HG03342 (cell line): ENCODE data around the gene EFCAB11.
"Not testable (repeated sequence)": the region's sequence is repeated elsewhere in the genome, so short reads cannot be mapped to it uniquely, and the experiment has no call there.

ENCODE experiments used
- ATAC-seq: cut with Tn5 transposase; IDR thresholded peaks from one replicate; pipeline ENCODE4 v1.9.1; 2021; ENCODE audit warnings: mild to moderate bottlenecking, moderate library complexity; ENCODE audit not compliant: unreplicated experiment

EFCAB11 gene

DNA sequence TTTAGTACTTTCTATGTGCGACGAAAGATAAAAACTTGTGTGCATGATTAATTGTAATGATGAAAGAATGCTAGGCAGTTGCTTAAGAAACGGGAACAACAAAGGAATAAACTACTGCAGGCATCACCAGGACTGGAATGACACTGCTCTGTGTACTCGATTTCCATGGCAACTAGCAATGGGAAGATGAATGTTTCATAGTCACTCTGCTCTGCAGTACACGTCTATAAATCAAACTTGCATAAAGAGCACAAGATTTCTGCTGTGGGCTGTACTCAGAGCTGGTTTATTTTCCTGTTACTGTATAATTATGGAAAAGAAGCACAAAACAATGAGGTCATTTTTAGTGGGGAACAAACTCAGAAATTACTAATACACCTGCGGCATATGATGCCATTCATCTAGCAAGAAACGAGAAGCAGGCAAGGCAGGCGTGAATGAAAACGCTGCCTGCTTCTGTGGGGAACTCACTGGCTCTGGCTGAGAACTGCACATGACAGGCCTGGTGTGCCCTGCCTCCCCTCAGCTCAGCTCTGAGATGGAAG lies 41.8 kb downstream of the EFCAB11 start:
- no peak for ATAC-seq

GRCh38 chr14:89912221-89912620 lies 42.3 kb downstream of the EFCAB11 start:
- no peak for ATAC-seq

DNA sequence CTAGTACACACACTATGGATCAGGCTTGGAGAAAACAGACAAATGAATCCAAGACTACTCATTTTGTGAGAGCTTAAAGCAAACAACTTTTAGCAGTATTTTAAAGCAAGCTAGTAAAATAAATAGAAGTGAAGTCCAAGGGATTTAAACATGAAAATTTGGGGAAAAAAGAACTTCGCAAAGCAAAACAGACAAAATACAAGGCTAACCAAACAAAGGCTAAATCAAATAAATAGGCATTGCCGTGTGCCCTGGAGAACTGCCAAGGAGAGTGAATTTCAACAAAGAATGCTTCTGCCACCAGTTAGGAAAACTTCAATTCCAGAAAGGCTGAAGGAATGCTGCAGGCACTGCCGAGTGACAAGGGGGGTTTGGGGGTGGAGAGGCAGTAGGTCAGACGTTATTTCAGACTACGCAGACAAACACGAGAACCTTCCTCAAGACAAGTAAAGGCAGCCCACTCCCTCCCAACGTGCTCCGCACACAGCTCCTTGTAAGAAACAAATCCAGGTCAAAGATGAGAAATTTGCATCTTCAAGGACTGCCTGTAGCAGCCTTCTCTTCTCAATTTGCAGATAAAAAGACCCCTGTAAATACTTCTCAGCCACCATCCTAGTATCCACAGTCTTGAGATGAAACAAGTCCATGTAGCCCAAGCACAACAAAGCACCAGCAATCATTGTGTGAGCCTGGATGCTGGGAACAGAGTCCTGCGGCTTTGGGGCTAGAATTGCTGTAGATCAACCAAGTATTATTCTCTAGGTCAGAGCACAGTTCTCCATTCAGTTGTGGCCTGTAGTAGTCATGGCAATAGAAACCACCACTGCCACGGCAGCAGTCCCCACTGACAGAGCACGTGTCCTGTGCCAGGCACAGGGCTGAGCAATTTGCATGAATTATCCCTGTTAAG lies 43.3 kb downstream of the EFCAB11 start:
- no peak for ATAC-seq

GRCh38 chr14:89910691-89911009 lies 43.9 kb downstream of the EFCAB11 start:
- ATAC-seq: no peak

GRCh38 chr14:89909586-89909985 lies 44.9 kb downstream of the EFCAB11 start:
- ATAC-seq: no peak

DNA sequence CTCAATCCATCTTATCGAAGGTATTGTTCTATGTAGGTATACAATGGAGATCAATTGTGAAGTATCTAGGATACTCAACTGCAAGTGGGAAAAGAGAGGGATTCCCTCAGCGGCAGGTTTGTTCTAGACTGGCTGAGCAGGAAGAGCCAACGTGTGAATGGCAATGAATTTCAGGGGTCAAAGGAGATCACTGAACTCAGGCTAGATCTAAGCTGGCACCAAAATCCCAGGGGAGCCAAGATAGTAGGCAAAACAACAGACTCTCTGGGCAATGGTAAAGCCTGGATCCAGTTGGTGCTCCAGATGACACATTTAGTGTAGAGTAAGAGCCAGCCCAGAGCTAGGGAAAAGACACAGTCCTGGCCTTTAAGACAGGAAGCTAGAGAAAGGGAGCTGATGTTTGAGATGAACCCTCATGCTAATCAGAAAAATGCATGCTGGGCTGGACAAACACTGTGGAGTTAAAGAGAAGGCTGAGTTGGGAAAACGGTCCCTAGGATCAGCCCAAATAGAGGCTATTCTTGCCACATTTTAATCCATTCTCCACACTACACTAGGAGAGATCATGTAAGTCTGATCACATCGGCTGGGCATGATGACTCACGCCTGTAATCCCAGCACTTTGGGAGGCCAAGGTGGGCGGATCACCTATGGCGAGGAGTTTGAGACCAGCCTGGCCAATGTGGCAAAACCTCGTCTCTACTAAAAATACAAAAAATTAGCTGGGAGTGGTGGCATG lies 45.6 kb downstream of the EFCAB11 start:
- ATAC-seq: no peak

DNA sequence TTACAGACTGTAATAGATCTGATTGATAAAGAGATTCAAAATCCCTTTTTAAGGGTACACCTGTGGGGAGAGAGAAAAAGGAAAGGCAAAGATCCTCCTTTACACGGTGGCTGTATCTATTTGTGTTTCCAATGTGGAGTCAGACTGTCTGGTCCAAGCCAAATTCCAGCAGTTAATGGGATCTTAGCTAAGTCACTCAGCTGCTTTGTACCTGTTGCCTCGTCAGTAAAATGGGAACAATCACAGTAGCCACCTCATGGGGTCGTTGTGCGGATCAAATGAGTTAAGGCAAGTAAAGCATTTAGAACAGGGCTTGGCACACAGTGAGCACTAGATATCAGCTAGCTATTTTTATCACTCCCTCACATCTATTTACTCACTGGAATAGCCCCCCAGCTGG lies 46.9 kb downstream of the EFCAB11 start:
- ATAC-seq: no peak

- no peak for ATAC-seq
These were observed 48.5 kb downstream of the EFCAB11 start for GRCh38 chr14:89906000-89906399.

GRCh38 chr14:89903340-89903952 lies 51.1 kb downstream of the EFCAB11 start:
- no peak for ATAC-seq

DNA sequence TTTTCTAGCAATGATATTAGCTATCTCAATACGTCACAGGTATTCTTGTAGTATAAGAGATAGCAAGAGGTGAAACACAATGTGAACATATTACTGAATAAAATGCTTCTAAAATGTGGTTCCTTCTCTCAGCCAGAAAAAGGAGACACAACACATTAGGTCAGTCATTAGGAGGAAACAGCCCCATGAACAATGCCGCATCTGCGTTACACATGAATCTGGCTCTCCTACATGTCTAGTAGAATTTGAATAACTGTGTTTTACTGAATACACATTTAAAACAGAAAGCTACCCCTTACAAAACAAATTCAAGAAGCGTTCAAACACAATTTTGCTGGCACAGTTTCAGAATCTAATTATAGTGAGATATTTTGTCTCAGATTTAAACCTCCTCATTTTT lies 51.6 kb downstream of the EFCAB11 start:
- no peak for ATAC-seq

DNA sequence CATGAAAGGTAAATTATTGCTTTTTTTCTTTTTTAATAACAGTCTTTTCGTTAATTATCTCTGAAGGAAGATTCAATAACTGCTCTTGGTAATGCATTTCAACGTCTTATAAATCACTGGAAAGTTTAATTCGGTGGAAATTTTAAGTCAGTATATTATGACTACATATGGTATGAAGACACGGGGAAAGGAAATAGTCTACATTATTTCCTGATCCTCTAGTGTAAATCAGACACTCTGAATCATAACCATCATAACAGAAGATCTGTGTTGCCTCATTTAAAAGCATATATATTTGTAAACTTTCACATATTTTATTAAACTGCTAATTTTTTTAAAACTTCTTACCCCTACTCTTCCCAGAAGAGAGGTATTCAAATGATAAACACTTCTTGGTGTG lies 53.7 kb downstream of the EFCAB11 start:
- no peak for ATAC-seq

GRCh38 chr14:89899917-89900663 lies 54.4 kb downstream of the EFCAB11 start:
- no peak for ATAC-seq

DNA sequence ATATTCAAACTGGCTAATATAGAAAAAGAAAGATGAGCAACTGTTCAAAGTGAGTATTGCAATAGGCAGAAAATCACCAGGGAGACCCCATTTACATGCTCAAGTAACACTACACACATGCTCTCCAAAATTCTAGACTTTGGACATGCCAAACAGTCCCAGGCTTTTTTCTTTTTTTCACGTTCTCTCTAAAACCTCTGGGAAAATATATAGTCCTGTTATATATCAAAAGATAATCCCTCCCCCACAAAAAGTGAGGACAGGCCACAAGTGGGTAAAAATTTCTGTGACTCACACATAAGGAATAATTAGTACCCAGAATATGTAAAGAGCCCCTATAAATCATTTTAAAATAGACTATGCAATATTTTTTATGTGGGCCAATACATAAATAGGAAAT lies 55.2 kb downstream of the EFCAB11 start:
- no peak for ATAC-seq

- ATAC-seq: not testable (repeated sequence)
These were observed 61.1 kb downstream of the EFCAB11 start for GRCh38 chr14:89893388-89893787.

DNA sequence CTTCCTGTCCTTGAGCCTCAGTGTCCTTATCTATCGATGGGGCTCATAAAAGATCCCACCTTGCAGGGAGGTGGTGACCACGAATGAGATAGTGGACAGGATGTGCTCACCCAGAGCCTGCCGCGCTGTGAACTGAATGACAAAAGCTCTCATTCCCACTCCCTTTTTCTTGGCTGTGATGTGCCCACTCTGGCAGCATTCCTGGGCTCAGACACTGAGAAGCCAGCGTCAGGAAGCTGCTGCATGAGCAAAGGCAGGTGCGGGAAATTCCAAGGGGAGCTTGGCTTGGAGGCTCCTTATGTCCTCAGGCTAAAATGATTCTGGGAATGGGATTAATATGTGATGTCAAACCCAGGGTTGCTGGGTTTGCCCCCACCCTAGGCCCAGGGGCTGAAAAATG lies 61.6 kb downstream of the EFCAB11 start:
- ATAC-seq: no peak

DNA sequence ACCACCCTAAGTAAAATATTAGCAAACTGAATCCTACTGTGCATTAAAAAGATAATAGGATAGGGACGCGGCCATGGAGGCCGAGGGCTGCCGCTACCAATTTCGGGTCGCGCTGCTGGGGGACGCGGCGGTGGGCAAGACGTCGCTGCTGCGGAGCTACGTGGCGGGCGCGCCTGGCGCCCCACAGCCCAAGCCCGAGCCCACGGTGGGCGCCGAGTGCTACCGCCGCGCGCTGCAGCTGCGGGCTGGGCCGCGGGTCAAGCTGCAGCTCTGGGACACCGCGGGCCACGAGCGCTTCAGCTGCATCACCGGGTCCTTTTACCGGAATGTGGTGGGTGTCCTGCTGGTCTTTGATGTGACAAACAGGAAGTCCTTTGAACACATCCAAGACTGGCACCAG lies 62.8 kb downstream of the EFCAB11 start:
- ATAC-seq: not testable (repeated sequence)

DNA sequence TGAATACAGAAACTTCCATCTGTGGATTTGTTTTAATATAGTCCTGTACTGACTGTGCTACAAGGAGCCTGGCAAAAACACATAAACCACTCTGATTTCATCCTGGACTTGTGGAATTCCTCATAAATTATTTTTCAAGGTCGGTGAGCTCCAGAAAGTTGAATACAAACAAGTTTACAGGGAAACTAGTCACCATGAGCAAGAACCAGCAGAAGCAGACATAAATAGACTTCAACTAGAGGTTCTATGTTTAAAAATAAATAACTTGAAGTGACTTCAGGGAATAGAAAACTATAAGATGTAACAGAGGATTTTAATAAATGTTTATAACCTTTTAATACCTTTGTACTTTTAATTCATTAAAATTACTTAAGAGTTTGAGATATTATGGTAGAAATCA lies 63.5 kb downstream of the EFCAB11 start:
- no peak for ATAC-seq

DNA sequence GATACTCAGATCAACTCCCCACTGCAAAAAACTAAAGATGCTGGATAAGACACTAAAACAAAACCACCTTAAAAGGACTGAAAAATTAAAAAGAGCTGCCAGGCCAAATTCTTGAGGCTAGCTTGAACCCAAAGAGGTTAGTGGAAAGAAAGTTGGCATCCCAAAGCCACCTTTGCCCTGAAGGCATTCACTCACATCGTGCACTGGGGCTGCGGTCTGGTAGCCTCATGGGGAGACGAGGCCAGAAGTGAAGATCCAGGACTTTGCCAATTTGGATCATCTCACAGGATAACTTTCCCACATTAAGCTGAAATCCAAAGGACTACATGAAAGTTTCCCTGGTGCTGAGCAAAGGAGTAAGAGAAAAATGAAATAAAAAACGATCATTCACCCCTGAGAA lies 63.9 kb downstream of the EFCAB11 start:
- ATAC-seq: no peak

DNA sequence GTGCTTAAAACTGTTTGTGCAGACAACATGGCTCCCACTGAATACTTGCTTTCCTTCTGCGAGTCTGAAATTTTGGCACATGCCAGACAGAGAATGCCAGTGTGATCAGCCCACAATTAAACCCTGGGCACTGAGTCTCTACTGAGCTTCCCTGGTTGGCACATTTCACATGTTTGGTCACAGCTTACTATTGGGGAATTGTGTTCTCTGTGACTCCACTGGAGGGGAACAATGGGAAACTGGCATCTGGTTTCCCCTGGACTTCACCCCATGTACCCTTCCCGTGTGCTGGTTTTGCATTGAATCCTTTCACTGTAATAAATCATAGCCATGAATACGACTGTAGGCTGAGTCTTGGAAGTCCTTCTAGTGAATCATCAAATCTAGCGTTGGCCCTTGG lies 64.9 kb downstream of the EFCAB11 start:
- no peak for ATAC-seq

GRCh38 chr14:89884761-89885160 lies 69.8 kb downstream of the EFCAB11 start:
- ATAC-seq: no peak

DNA sequence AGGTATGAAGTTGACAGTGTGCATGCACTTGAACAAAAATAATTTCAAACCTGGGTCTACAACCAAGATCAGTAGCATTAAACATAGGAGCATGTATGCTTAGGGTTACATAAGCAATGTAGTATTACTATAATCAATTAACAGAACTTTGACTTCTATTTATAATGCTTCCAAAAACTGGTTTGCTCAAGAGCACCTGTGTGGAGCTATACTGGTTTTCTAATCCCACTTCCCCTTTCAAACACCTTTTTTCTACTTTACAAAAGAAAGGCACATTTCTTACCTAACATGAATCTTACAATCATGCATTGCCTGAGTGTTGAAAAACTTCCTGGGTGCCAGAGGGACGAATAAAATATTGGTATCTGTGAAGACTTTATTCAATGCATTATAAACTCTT lies 72.7 kb downstream of the EFCAB11 start:
- peak; percentile 56 for ATAC-seq
